ENCODE data around the gene TMEM200B. TPM values are rescaled to one million over a fixed set of nuclear protein-coding genes. Genes with fewer than 3 reads are reported as not detected.

Gene TMEM200B
- total RNA-seq, 1 experiment from 2014 or later: 12.6 TPM

DNA sequence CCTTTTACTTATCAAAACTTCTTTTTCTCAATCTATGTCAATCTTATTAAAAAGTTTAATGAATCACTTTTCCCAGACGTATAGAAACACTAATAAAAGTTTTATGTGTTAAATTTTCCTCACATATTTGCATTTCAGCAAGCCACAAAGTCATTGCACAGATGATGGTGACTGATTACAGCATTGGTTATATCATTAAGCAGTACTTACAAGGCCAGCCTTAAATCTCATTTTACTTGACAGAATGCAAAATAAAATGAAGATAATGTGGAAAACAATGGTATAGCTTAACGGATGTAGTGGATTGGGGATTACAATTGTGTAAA lies 39.5 kb downstream of the TMEM200B start:
- Histone ChIP-seq H3K4me2 (ENCODE audit: insufficient read depth, insufficient read length, low read length) (no peak overlapping the region), H3K9me3 (ENCODE audit: control insufficient read depth, low read depth, low read length) (no peaks in the 10 kb centered on the region), H3K23ac (ENCODE audit: insufficient read length, low read depth, low read length) (no peak overlapping the region), H2BK12ac (ENCODE audit: insufficient read length, low read depth, low read length) (no peak overlapping the region), H2BK20ac (ENCODE audit: low read depth, low read length, poor library complexity, severe bottlenecking) (no peak overlapping the region), H3K14ac (ENCODE audit: insufficient read depth, low read length) (no peak overlapping the region), H3K4ac (ENCODE audit: low read depth, low read length) (no peak overlapping the region), H2BK15ac (ENCODE audit: low read depth, low read length) (no peak overlapping the region), H4K20me1 (ENCODE audit: control insufficient read depth, insufficient read depth, insufficient read length) (no peaks in the 10 kb centered on the region), H3T11ph (ENCODE audit: low read length) (no peak overlapping the region), H3K56ac (ENCODE audit: insufficient read length, low read depth, low read length) (no peak overlapping the region), H3K23me2 (ENCODE audit: insufficient read length, low read depth, low read length, poor library complexity, severe bottlenecking) (no peaks in the 10 kb centered on the region), H2BK5ac (ENCODE audit: insufficient read length, low read length) (no peak overlapping the region), H2AK5ac (ENCODE audit: insufficient read length, low read length) (no peak overlapping the region), H4K91ac (ENCODE audit: insufficient read length, low read depth, low read length) (no peak overlapping the region), H2AFZ (ENCODE audit: low read length) (no peak overlapping the region), H3K27ac (ENCODE audit: insufficient read length, low read depth, low read length) (no peak overlapping the region), H4K8ac (replicated peaks; ENCODE audit: insufficient read length, low read depth, low read length) (no peak overlapping the region), H3K79me1 (ENCODE audit: insufficient read depth, low read depth, low read length, poor library complexity, severe bottlenecking) (no peaks in the 10 kb centered on the region), H3K18ac (ENCODE audit: insufficient read length, low read depth, low read length) (no peak overlapping the region), H3K9ac (ENCODE audit: extremely low read depth, insufficient read length, low read length) (no peak overlapping the region), H3K27me3 (ENCODE audit: insufficient read depth, low read length) (no peaks in the 10 kb centered on the region), H3K4me1 (ENCODE audit: insufficient read depth, low read length) (no peaks in the 10 kb centered on the region; the same call in 1 of the 2 replicates), H4K5ac (ENCODE audit: insufficient read length, low read depth, low read length) (no peak overlapping the region), H3K79me2 (ENCODE audit: insufficient read depth, low read length) (no peaks in the 10 kb centered on the region), H2BK120ac (ENCODE audit: low read depth, low read length, poor library complexity, severe bottlenecking) (no peak overlapping the region)
- no CpG with 5 or more reads among the region's 2 CpGs for WGBS (ENCODE audit: extremely low coverage, insufficient read length, low lambda C conversion rate)
- TF ChIP-seq CTCF (conservative IDR thresholded peaks at IDR 0.05): no peak
- Mint-ChIP-seq H3K36me3 (ENCODE audit: insufficient read depth in 1 of 3, low read depth in 3 of 3) (no peaks in the 10 kb centered on the region), H3K9me3 (no peaks in the 10 kb centered on the region), H3K4me1 (peaks cover 5 to 12% of the 10 kb centered on the region in 2 experiments; a peak in 3 of 4 replicates), H3K4me3 (no peak overlapping the region), H3K27me3 (ENCODE audit: low read depth) (no peaks in the 10 kb centered on the region), H3K27ac (peak overlapping the region in 1 of 3 experiments; percentile 35; a peak in 1 of 7 replicates)
- no peak for DNase-seq
